Sigmoid colon (tissue), 7 donors: ENCODE data around the gene MCAT. TPM values are rescaled to one million over a fixed set of nuclear protein-coding genes. Genes with fewer than 3 reads are reported as not detected.
"Not testable (repeated sequence)": the region's sequence is repeated elsewhere in the genome, so short reads cannot be mapped to it uniquely, and the experiment has no call there.

Experiments
- DNase-seq: peaks from one replicate; pipeline ENCODE4 v3.0.0-alpha.2; 2019
- H3K27ac ChIP-seq, 4 donors: fragments of 200-600 bp; sonication (generic); one replicate each; pipeline ENCODE4 v1.5.1; 2016 to 2019; ENCODE audit warnings: mild to moderate bottlenecking in 1 of 4
- H3K27me3 ChIP-seq, 3 donors: fragments of 200-600 bp; sonication (generic); one replicate each; pipeline ENCODE4 v1.5.1; 2019; ENCODE audit warnings: mild to moderate bottlenecking in 1 of 3
- H3K36me3 ChIP-seq, 4 donors: fragments of 200-600 bp; sonication (generic); one replicate each; pipeline ENCODE4 v1.5.1; 2016 to 2019
- H3K4me1 ChIP-seq, 4 donors: fragments of 200-600 bp; sonication (generic); one replicate each; pipeline ENCODE4 v1.5.1; 2017 to 2019
- H3K4me3 ChIP-seq, 4 donors: fragments of 200-600 bp; sonication (generic); one replicate each; pipeline ENCODE4 v1.5.1; 2017 to 2019; ENCODE audit warnings: mild to moderate bottlenecking in 2 of 4, moderate library complexity in 1 of 4
- H3K9me3 ChIP-seq, 4 donors: fragments of 200-600 bp in 3 of 4; sonication (generic) in 3 of 4; one replicate each; pipeline versions ENCODE4 v1.5.1 to v1.6.1; 2013 to 2019
- EP300 ChIP-seq, 4 donors: sonication (generic); formaldehyde crosslinking; IDR thresholded peaks; one replicate each; pipeline ENCODE4 v1.6.1; 2017; ENCODE audit warnings: antibody characterized with exemption in 4 of 4
- POLR2A ChIP-seq, 2 donors: fragments of 450-650 bp; IDR thresholded peaks; one replicate each; pipeline ENCODE4 v1.6.1; 2016; ENCODE audit warnings: antibody characterized with exemption in 2 of 2, mild to moderate bottlenecking in 2 of 2, moderate library complexity in 2 of 2
- POLR2AphosphoS5 ChIP-seq, 4 donors: sonication (generic); formaldehyde crosslinking; IDR thresholded peaks; one replicate each; pipeline ENCODE4 v1.6.1; 2017; ENCODE audit warnings: antibody characterized with exemption in 4 of 4
- WGBS, 2 donors: extraction: QIAGEN DNeasy Blood & Tissue Kit; methylation state at CpG; one replicate each; pipeline ENCODE4 v1.1.7; 2013; 5-methylcytosine and 5-hydroxymethylcytosine counted together
- intact Hi-C: fragments of 100-400 bp; cut with DNase I; formaldehyde crosslinking; loops from one replicate; pipeline ENCODE4 v1.15.1; 2023
- polyA plus RNA-seq, 3 donors: library from polyadenylated mRNA; stranded (reverse); fragments of 200-250 nt; gene quantifications; one replicate each; pipeline ENCODE4 v1.2.3, GENCODE V29; 2013
- total RNA-seq, 4 donors: library from RNA; depleted of rRNA; stranded (reverse); fragments of >200 nt; gene quantifications; one replicate each; pipeline ENCODE4 v1.1.0, GENCODE V29; 2016
- TF ChIP-seq, protein P1 (sequence below), 4 experiments: fragments of 450-650 bp in 3 of 4; fragments of 200-600 bp in 1 of 4; IDR thresholded peaks; one replicate each; pipeline ENCODE4 v1.5.1; 2016 to 2019; ENCODE audit warnings: antibody characterized with exemption in 4 of 4, mild to moderate bottlenecking in 3 of 4, moderate library complexity in 2 of 4
- donor health status: healthy with polysubstance abuse.
- donor health status: Bipolar disorder and iron deficiency.
- donor health status: healthy.

Gene MCAT
- total and polyA plus RNA-seq, 7 donors = 10.2 to 23.4 (median 16.8) TPM

DNA sequence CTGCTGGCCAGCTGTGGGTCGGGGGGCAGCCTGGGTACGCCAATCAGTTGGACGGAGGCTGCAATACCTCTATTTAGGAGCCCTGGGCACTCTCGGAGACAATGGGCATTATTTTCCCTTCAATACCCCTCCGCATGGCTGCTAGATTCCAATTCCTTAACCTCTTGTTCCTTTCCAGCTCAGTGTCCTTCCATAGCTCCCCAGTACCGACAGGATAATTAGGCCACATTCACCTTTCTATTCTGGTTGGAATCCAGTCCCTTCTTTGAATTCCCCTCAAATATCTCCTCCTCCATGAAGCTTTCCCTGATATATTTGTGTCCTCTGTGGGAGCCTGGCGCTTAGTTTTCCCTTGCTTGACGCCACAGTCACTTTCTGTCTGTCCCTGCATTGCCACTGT lies 36.9 kb downstream of the MCAT start:
- 94 to 95% methylated on average over 8 of the region's 8 CpGs for WGBS, 2 donors
- Histone ChIP-seq H3K36me3 (no peaks in the 10 kb centered on the region), H3K27me3 (peaks cover 9 to 23% (median 16%) of the 10 kb centered on the region in 3 donors), H3K4me1 (peaks cover 0 to 18% (median 14%) of the 10 kb centered on the region in 4 donors), H3K27ac (no peak overlapping the region), H3K4me3 (no peak overlapping the region), H3K9me3 (no peaks in the 10 kb centered on the region)
- intact Hi-C loops = no loop called here
- DNase-seq = no peak
- TF ChIP-seq POLR2AphosphoS5 (IDR thresholded peaks at IDR 0.05) = no peak

DNA sequence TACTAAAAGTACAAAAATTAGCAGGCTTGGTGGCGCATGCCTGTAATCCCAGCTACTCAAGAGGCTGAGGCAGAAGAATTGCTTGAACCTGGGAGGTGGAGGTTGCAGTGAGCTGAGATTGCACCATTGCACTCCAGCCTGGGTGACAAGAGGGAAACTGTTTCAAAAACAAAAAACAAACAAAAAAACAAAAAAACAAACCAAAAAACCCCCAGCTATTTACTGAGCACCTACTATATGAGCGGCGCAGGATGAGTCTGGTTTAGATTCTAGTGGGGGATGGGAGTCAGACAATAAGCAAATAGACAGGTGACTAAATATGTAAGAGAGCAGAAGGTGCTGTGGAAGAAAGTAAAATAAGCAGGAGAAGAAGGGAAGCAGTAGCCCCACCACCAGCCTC lies 38.2 kb downstream of the MCAT start:
- not testable (repeated sequence) for H3K4me1 ChIP-seq, H3K9me3 ChIP-seq

DNA sequence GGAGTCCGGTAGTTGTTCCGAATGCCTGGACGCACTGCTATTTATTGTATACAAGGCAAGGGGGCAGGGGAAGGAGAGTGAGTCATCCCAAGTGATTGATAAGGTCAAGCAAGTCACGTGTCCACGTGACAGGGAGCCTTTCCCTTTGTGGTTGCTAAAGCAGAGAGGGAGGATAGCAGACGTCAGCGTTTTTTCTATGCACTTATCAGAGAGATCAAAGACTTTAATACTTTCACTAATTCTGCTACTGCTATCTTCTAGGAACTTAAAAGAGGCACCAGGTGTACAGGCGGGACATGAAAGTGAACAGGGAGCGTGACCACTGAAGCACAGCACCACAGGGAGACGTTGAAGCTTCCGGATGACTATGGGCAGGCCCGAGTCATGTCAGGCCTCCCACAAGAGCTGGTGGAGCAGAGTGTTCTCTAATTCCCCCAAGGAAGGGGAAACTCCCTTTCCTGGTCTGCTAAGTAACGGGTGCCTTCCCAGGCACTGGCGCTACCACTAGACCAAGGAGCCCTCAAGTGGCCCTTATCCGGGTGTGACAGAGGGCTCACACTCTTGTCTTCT lies 39.1 kb downstream of the MCAT start:
- H3K27me3 ChIP-seq, intact Hi-C loops, H3K4me3 ChIP-seq, H3K4me1 ChIP-seq, DNase-seq, H3K27ac ChIP-seq, H3K36me3 ChIP-seq, H3K9me3 ChIP-seq: not testable (repeated sequence)
- WGBS, 2 donors = 17 to 53% methylated on average over 15 of the region's 15 CpGs

More for the DNA sequence above, 38.2 kb downstream of the MCAT start:
- H3K4me3 ChIP-seq, H3K36me3 ChIP-seq, H3K27me3 ChIP-seq, intact Hi-C loops, H3K27ac ChIP-seq, DNase-seq: not testable (repeated sequence)
- 94% methylated on average over 3 of the region's 3 CpGs for WGBS, 2 donors

DNA sequence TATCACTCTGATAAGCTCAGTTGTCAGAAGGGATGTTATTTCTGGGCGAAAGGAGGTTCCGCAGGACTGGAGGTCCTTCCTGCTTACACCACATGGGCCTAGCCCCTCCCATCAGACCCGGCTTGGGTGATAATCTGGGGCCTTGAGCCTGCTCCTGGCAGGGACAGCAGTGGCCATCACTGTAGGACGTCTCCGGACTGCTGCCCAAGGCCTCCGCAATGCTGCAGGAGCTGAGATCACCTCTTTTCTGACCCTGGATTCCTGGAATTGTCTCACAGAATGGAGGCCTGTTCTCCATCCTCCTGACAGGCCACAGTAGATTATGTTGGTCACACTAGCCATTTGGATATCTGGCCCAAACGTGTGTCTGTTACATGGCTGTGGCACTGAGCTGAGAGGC lies 41.9 kb downstream of the MCAT start:
- 84 to 93% methylated on average over 7 of the region's 7 CpGs for WGBS, 2 donors

DNA sequence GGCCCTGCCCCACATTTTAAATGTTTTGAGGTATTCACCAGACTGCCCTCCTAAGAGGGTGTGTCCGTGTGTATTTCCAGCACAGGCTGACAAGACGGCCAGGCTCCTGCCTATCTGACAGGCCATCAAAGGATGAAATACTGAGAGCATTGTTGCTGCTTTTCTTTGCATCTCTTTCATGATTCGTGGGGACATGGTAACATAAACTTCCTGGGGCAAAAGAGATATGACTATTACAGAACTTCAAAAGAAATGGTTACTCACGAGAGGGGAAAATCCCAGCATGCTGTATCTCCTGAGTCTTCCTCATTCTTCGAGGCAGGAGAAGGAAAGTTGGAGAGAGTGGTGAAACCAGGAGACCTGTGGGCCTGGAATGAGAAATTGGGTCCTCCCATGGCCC lies 43.0 kb downstream of the MCAT start:
- 15 to 47% methylated on average over 5 of the region's 5 CpGs for WGBS, 2 donors
- H3K27ac ChIP-seq = no peak overlapping the region

More for the DNA sequence above, 41.9 kb downstream of the MCAT start:
- H3K27ac ChIP-seq = no peak overlapping the region
- no peak for DNase-seq
- H3K9me3 ChIP-seq = no peaks in the 10 kb centered on the region
- TF ChIP-seq, protein P1, sequence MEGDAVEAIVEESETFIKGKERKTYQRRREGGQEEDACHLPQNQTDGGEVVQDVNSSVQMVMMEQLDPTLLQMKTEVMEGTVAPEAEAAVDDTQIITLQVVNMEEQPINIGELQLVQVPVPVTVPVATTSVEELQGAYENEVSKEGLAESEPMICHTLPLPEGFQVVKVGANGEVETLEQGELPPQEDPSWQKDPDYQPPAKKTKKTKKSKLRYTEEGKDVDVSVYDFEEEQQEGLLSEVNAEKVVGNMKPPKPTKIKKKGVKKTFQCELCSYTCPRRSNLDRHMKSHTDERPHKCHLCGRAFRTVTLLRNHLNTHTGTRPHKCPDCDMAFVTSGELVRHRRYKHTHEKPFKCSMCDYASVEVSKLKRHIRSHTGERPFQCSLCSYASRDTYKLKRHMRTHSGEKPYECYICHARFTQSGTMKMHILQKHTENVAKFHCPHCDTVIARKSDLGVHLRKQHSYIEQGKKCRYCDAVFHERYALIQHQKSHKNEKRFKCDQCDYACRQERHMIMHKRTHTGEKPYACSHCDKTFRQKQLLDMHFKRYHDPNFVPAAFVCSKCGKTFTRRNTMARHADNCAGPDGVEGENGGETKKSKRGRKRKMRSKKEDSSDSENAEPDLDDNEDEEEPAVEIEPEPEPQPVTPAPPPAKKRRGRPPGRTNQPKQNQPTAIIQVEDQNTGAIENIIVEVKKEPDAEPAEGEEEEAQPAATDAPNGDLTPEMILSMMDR (IDR thresholded peaks at IDR 0.05) = no peak
- TF ChIP-seq POLR2AphosphoS5 (IDR thresholded peaks at IDR 0.05) (no peak), POLR2A (IDR thresholded peaks at IDR 0.05) (no peak), EP300 (IDR thresholded peaks at IDR 0.05) (no peak)
- H3K27me3 ChIP-seq = no peaks in the 10 kb centered on the region
- H3K4me3 ChIP-seq = no peak overlapping the region
- intact Hi-C loops = no loop called here
- H3K36me3 ChIP-seq = no peaks in the 10 kb centered on the region
- H3K4me1 ChIP-seq = no peaks in the 10 kb centered on the region

DNA sequence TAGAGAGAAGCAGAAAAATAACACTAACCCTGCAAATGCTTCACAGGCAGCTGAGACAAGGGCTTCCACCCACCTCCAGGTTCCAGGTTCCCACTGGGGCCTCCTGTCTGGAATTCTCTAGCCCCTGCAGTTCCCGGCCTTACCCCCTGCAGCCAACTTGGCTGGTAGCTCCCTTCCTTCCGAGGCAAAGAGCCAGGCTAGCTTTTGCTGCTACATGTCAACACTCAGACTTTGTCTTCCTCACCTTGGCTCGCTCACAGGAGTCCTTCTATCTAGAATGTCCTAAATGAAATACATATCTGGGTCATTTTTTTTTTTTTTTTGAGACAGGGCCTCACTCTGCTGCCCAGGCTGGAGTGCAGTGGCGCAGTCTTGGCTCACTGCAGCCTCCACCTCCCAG lies 44.1 kb downstream of the MCAT start:
- Histone ChIP-seq H3K4me3 (no peak overlapping the region), H3K36me3 (no peaks in the 10 kb centered on the region), H3K4me1 (no peaks in the 10 kb centered on the region), H3K27me3 (no peaks in the 10 kb centered on the region), H3K9me3 (no peaks in the 10 kb centered on the region), H3K27ac (no peak overlapping the region)
- TF ChIP-seq POLR2A (IDR thresholded peaks at IDR 0.05) (no peak), EP300 (IDR thresholded peaks at IDR 0.05) (no peak), POLR2AphosphoS5 (IDR thresholded peaks at IDR 0.05) (no peak)
- TF ChIP-seq, protein P1 (IDR thresholded peaks at IDR 0.05) = no peak
- intact Hi-C loops = no loop called here
- no peak for DNase-seq
- WGBS, 2 donors = 94 to 95% methylated on average over 4 of the region's 4 CpGs

More for the DNA sequence above, 43.0 kb downstream of the MCAT start:
- Histone ChIP-seq H3K27me3 (no peaks in the 10 kb centered on the region), H3K4me1 (no peaks in the 10 kb centered on the region), H3K36me3 (no peaks in the 10 kb centered on the region), H3K9me3 (no peaks in the 10 kb centered on the region), H3K4me3 (no peak overlapping the region)
- intact Hi-C loops = no loop called here
- DNase-seq = no peak
- TF ChIP-seq EP300 (IDR thresholded peaks at IDR 0.05) (no peak), POLR2A (IDR thresholded peaks at IDR 0.05) (no peak), POLR2AphosphoS5 (IDR thresholded peaks at IDR 0.05) (no peak)
- TF ChIP-seq, protein P1 (IDR thresholded peaks at IDR 0.05) = no peak
